ENCODE results near the gene FNTB. TPM values are rescaled to one million over a fixed set of nuclear protein-coding genes. Genes with fewer than 3 reads are reported as not detected.
A peak's percentile ranks its signal among the peaks of the same experiment; 100 is the strongest.

The FNTB gene
- polyA plus RNA-seq, 1 donor from 2014 or later, result 6.7 TPM

- Histone ChIP-seq H3F3A (ENCODE audit: insufficient read depth, low read length, poor library complexity, severe bottlenecking) (no peaks in the 10 kb centered on the region), H3K9ac (ENCODE audit: low read length) (peak overlapping the region; percentile 87), H4K20me1 (ENCODE audit: insufficient read depth) (no peaks in the 10 kb centered on the region), H3K9me2 (ENCODE audit: insufficient read depth, low read length) (no peaks in the 10 kb centered on the region), H3K36me3 (ENCODE audit: insufficient read depth, low read length) (no peaks in the 10 kb centered on the region), H3K27ac (ENCODE audit: low read length) (peak overlapping the region; percentile 81), H3K9me3 (ENCODE audit: low read length) (no peaks in the 10 kb centered on the region), H2AFZ (ENCODE audit: low read depth, low read length) (no peak overlapping the region), H3K79me2 (replicated peaks; ENCODE audit: insufficient read depth, low read length) (peaks cover 19% of the 10 kb centered on the region), H3K4me2 (ENCODE audit: low read length) (peak overlapping the region; percentile 99), H3K4me3 (ENCODE audit: low read length) (peak overlapping the region; percentile 98), H3K27me3 (ENCODE audit: insufficient read depth, low read depth, low read length) (no peaks in the 10 kb centered on the region)
- no peak for TF ChIP-seq SMC3 (conservative IDR thresholded peaks at IDR 0.05; ENCODE audit: poor library complexity)
Measured at GRCh38 chr14:65100922-65101541, 114.3 kb downstream of the FNTB start.

- Histone ChIP-seq H3K4me3 (ENCODE audit: low read length) (peak overlapping the region; percentile 98), H3K9me2 (ENCODE audit: insufficient read depth, low read length) (no peaks in the 10 kb centered on the region), H2AFZ (ENCODE audit: low read depth, low read length) (peak overlapping the region; percentile 88), H4K20me1 (ENCODE audit: insufficient read depth) (no peaks in the 10 kb centered on the region), H3K36me3 (ENCODE audit: insufficient read depth, low read length) (no peaks in the 10 kb centered on the region), H3K9me3 (ENCODE audit: low read length) (no peaks in the 10 kb centered on the region), H3K27ac (ENCODE audit: low read length) (peak overlapping the region; percentile 81), H3K9ac (ENCODE audit: low read length) (peak overlapping the region; percentile 87), H3K4me2 (ENCODE audit: low read length) (peak overlapping the region; percentile 99), H3K27me3 (ENCODE audit: insufficient read depth, low read depth, low read length) (no peaks in the 10 kb centered on the region), H3K79me2 (replicated peaks; ENCODE audit: insufficient read depth, low read length) (peaks cover 19% of the 10 kb centered on the region), H3F3A (ENCODE audit: insufficient read depth, low read length, poor library complexity, severe bottlenecking) (no peaks in the 10 kb centered on the region)
- TF ChIP-seq SMC3 (conservative IDR thresholded peaks at IDR 0.05; ENCODE audit: poor library complexity) (no peak), CTCF (IDR thresholded peaks at IDR 0.05; ENCODE audit: poor library complexity, severe bottlenecking) (no peak), MXI1 (conservative IDR thresholded peaks at IDR 0.05; ENCODE audit: poor library complexity, severe bottlenecking) (peak; percentile 17)
Measured at GRCh38 chr14:65101631-65102440, 115.1 kb downstream of the FNTB start.

- Histone ChIP-seq H3K4me3 (ENCODE audit: low read length) (peak within 1 kb of the TSS; percentile 98), H2AFZ (ENCODE audit: low read depth, low read length) (peak within 1 kb of the TSS; percentile 88), H3K4me2 (ENCODE audit: low read length) (peak within 1 kb of the TSS; percentile 99), H3K27me3 (ENCODE audit: insufficient read depth, low read depth, low read length) (no peaks in the 10 kb centered on the region), H3K9me3 (ENCODE audit: low read length) (no peaks in the 10 kb centered on the region), H3K9me2 (ENCODE audit: insufficient read depth, low read length) (no peaks in the 10 kb centered on the region), H3K36me3 (ENCODE audit: insufficient read depth, low read length) (no peaks in the 10 kb centered on the region), H4K20me1 (ENCODE audit: insufficient read depth) (no peaks in the 10 kb centered on the region), H3K79me2 (replicated peaks; ENCODE audit: insufficient read depth, low read length) (peaks cover 19% of the 10 kb centered on the region), H3F3A (ENCODE audit: insufficient read depth, low read length, poor library complexity, severe bottlenecking) (no peaks in the 10 kb centered on the region), H3K27ac (ENCODE audit: low read length) (peak within 1 kb of the TSS; percentile 81), H3K9ac (ENCODE audit: low read length) (peak within 1 kb of the TSS; percentile 87)
- no peak for TF ChIP-seq EZH2 (IDR thresholded peaks at IDR 0.05; ENCODE audit: borderline replicate concordance, insufficient read depth, low read length, poor library complexity, severe bottlenecking)
- peak; percentile 16 for TF ChIP-seq EP300 (conservative IDR thresholded peaks at IDR 0.05; ENCODE audit: poor library complexity, severe bottlenecking)
- peak; percentile 64 for TF ChIP-seq TAF1 (IDR thresholded peaks at IDR 0.05; ENCODE audit: low read depth)
- no peak for TF ChIP-seq SMC3 (conservative IDR thresholded peaks at IDR 0.05; ENCODE audit: poor library complexity)
- peak; percentile 27 for TF ChIP-seq REST (IDR thresholded peaks at IDR 0.05; ENCODE audit: borderline replicate concordance)
- peak; percentile 37 for TF ChIP-seq RAD21 (conservative IDR thresholded peaks at IDR 0.05)
- peak; percentile 95 for TF ChIP-seq POLR2AphosphoS5 (IDR thresholded peaks at IDR 0.05)
- no peak for TF ChIP-seq CTCF (IDR thresholded peaks at IDR 0.05; ENCODE audit: poor library complexity, severe bottlenecking)
- peak; percentile 99 for TF ChIP-seq MXI1 (conservative IDR thresholded peaks at IDR 0.05; ENCODE audit: poor library complexity, severe bottlenecking)
Measured at GRCh38 chr14:65102441-65103149, 115.9 kb downstream of the FNTB start, which contains the start of gene MAX. Gene MAX (minus strand): TSS chr14:65102517. CDS start chr14:65102339, 178 bp downstream.
